ENCODE measurements around the gene ACTN1.

DNA sequence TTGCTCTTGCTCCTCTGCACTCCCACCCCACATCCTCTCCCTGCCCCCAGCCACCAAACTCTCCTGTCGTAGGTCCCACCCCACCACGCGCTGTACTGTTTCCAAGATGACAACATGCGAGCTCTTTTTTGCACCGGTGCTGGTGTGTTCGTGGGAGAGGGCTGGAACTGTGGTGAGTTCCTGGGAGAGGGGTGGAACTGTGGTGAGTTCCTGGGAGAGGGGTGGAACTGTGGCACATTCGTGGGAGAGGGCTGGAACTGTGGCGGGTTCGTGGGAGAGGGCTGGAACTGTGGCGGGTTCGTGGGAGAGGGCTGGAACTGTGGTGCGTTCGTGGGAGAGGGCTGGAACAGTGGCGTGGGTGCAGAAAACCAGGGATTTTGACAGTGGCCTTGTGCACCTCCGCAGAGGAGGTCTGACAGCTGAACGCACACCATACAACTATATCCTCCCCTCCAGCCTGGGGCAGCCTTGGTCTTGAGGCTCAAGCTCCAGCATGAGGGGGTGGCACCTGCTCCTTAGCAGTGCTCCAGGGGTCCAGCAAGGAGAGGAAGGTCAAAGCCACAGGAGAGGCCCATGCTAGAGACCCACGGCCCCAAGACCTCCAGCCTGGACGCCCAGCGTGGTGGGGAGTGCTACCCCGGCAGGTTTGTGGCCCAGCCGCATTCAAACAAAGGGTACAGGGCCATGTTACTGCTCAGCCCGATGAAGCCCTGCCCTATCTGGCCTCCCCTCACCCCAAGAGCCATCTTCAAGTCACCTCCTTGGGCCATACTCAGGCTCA is 50.1 kb downstream of the ACTN1 start:
- no peak for TF ChIP-seq POLR2AphosphoS5 (IDR thresholded peaks at IDR 0.05; ENCODE audit: low read depth, low read length)
- TF ChIP-seq, protein P1, sequence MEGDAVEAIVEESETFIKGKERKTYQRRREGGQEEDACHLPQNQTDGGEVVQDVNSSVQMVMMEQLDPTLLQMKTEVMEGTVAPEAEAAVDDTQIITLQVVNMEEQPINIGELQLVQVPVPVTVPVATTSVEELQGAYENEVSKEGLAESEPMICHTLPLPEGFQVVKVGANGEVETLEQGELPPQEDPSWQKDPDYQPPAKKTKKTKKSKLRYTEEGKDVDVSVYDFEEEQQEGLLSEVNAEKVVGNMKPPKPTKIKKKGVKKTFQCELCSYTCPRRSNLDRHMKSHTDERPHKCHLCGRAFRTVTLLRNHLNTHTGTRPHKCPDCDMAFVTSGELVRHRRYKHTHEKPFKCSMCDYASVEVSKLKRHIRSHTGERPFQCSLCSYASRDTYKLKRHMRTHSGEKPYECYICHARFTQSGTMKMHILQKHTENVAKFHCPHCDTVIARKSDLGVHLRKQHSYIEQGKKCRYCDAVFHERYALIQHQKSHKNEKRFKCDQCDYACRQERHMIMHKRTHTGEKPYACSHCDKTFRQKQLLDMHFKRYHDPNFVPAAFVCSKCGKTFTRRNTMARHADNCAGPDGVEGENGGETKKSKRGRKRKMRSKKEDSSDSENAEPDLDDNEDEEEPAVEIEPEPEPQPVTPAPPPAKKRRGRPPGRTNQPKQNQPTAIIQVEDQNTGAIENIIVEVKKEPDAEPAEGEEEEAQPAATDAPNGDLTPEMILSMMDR (IDR thresholded peaks at IDR 0.05) = no peak
- no peak for TF ChIP-seq TAF1 (IDR thresholded peaks at IDR 0.05; ENCODE audit: borderline replicate concordance, low read depth, low read length)
